ENCODE data around the gene UBXN7.
A peak's percentile ranks its signal among the peaks of the same experiment; 100 is the strongest.
"Not testable (repeated sequence)": the region's sequence is repeated elsewhere in the genome, so short reads cannot be mapped to it uniquely, and the experiment has no call there.

The UBXN7 gene

GRCh38 chr3:196423044-196423781 is 9.0 kb downstream of the UBXN7 start:
- Histone ChIP-seq H3K36me3 (peaks cover 0 to 17% (median 6%) of the 10 kb centered on the region in 3 donors), H3K4me3 (no peak overlapping the region), H3K9me3 (no peaks in the 10 kb centered on the region), H3K4me1 (peaks cover 0 to 18% (median 11%) of the 10 kb centered on the region in 4 donors), H3K27ac (peak overlapping the region in 1 of 2 donors; percentile 19), H3K27me3 (no peaks in the 10 kb centered on the region)
- no peak for TF ChIP-seq CTCF (IDR thresholded peaks at IDR 0.05)
- DNase-seq = peak in 1 of 2 donors; percentile 45
- intact Hi-C loops (cut with DNase I; ENCODE audit: low total_unique reads) = loop anchor here (10.0 kb wide), 1 partner anchor 868 kb away; no protein-coding TSS in a partner anchor

GRCh38 chr3:196421668-196422067 is 10.6 kb downstream of the UBXN7 start:
- intact Hi-C loops (cut with DNase I; ENCODE audit: low total_unique reads) = loop anchor here (10.0 kb wide), 1 partner anchor 867 kb away; no protein-coding TSS in a partner anchor
- H3K27ac ChIP-seq, H3K36me3 ChIP-seq, DNase-seq, H3K9me3 ChIP-seq, H3K4me3 ChIP-seq, H3K27me3 ChIP-seq: not testable (repeated sequence)
- peaks cover 0 to 18% (median 11%) of the 10 kb centered on the region in 4 donors for H3K4me1 ChIP-seq

- no peaks in the 10 kb centered on the region for H3K27me3 ChIP-seq
- no peaks in the 10 kb centered on the region for H3K9me3 ChIP-seq
- intact Hi-C loops (cut with DNase I; ENCODE audit: low total_unique reads) = no loop called here
- H3K27ac ChIP-seq = no peak overlapping the region
- TF ChIP-seq CTCF (IDR thresholded peaks at IDR 0.05) = no peak
- H3K36me3 ChIP-seq = no peaks in the 10 kb centered on the region
- no peak for DNase-seq
- H3K4me3 ChIP-seq = no peak overlapping the region
- peaks cover 0 to 20% (median 11%) of the 10 kb centered on the region in 4 donors for H3K4me1 ChIP-seq
Measured at GRCh38 chr3:196419386-196419785, 12.8 kb downstream of the UBXN7 start.

GRCh38 chr3:196418601-196419000 is 13.6 kb downstream of the UBXN7 start:
- TF ChIP-seq CTCF (IDR thresholded peaks at IDR 0.05) = no peak
- intact Hi-C loops (cut with DNase I; ENCODE audit: low total_unique reads) = no loop called here
- Histone ChIP-seq H3K4me1 (peaks cover 0 to 25% (median 10%) of the 10 kb centered on the region in 4 donors), H3K36me3 (no peaks in the 10 kb centered on the region), H3K27ac (no peak overlapping the region), H3K4me3 (no peak overlapping the region), H3K27me3 (no peaks in the 10 kb centered on the region), H3K9me3 (no peaks in the 10 kb centered on the region)
- no peak for DNase-seq

- H3K27me3 ChIP-seq = no peaks in the 10 kb centered on the region
- H3K36me3 ChIP-seq = no peaks in the 10 kb centered on the region
- no peak for DNase-seq
- no peak overlapping the region for H3K4me3 ChIP-seq
- no peak overlapping the region for H3K27ac ChIP-seq
- H3K4me1 ChIP-seq = peaks cover 0 to 7% (median 0%) of the 10 kb centered on the region in 4 donors
- intact Hi-C loops (cut with DNase I; ENCODE audit: low total_unique reads) = no loop called here
- no peaks in the 10 kb centered on the region for H3K9me3 ChIP-seq
- no peak for TF ChIP-seq CTCF (IDR thresholded peaks at IDR 0.05)
Measured at GRCh38 chr3:196414469-196414868, 17.8 kb downstream of the UBXN7 start.

- DNase-seq = no peak
- H3K36me3 ChIP-seq = no peaks in the 10 kb centered on the region
- intact Hi-C loops (cut with DNase I; ENCODE audit: low total_unique reads) = no loop called here
- no peaks in the 10 kb centered on the region for H3K27me3 ChIP-seq
- TF ChIP-seq CTCF (IDR thresholded peaks at IDR 0.05) = no peak
- no peak overlapping the region for H3K4me3 ChIP-seq
- peaks cover 0 to 8% (median 0%) of the 10 kb centered on the region in 4 donors for H3K4me1 ChIP-seq
- H3K9me3 ChIP-seq = no peaks in the 10 kb centered on the region
- no peak overlapping the region for H3K27ac ChIP-seq
Measured at GRCh38 chr3:196412704-196413103, 19.5 kb downstream of the UBXN7 start.

All from tibial artery (tissue), 4 donors.